Astrocyte (in vitro differentiated cells and primary cell): ENCODE results near the gene MED28.

Experiments
- CTCF ChIP-seq: IDR thresholded peaks from 2 replicates; pipeline ENCODE4 v1.5.1; 2011; ENCODE audit warnings: low read depth, mild to moderate bottlenecking, inconsistent platforms, low read length, moderate library complexity; ENCODE audit not compliant: insufficient read depth
- EZH2 ChIP-seq: IDR thresholded peaks from 2 replicates; pipeline ENCODE4 v1.6.1; 2012; ENCODE audit warnings: mild to moderate bottlenecking, low read length, inconsistent platforms; ENCODE audit not compliant: insufficient read depth

GRCh38 chr4:17583276-17583675, 31.2 kb upstream of the MED28 start:
- TF ChIP-seq EZH2 = no peak
- no peak for TF ChIP-seq CTCF
